ENCODE results near the gene TMEM59L.
"Not testable (repeated sequence)": the region's sequence is repeated elsewhere in the genome, so short reads cannot be mapped to it uniquely, and the experiment has no call there.

Gene TMEM59L

GRCh38 chr19:18594096-18594823, 18.4 kb upstream of the TMEM59L start:
- no peak for DNase-seq (ENCODE audit: low spot score)

- no peak for DNase-seq (ENCODE audit: low spot score)
These were observed 17.8 kb upstream of the TMEM59L start for GRCh38 chr19:18594824-18595373.

- no peak for DNase-seq (ENCODE audit: low spot score)
These were observed 17.2 kb upstream of the TMEM59L start for GRCh38 chr19:18595475-18595874.

- DNase-seq (ENCODE audit: low spot score): no peak
These were observed 15.9 kb upstream of the TMEM59L start for GRCh38 chr19:18596752-18597157.

GRCh38 chr19:18597809-18598660, 14.6 kb upstream of the TMEM59L start:
- no peak for DNase-seq (ENCODE audit: low spot score)

- DNase-seq (ENCODE audit: low spot score): no peak
These were observed 13.2 kb upstream of the TMEM59L start for GRCh38 chr19:18599485-18599884.

- DNase-seq (ENCODE audit: low spot score): not testable (repeated sequence)
These were observed 11.8 kb upstream of the TMEM59L start for GRCh38 chr19:18600692-18601397.

- DNase-seq (ENCODE audit: low spot score): no peak
These were observed 10.8 kb upstream of the TMEM59L start for GRCh38 chr19:18601875-18602274.

GRCh38 chr19:18603255-18603957, 9.3 kb upstream of the TMEM59L start:
- DNase-seq (ENCODE audit: low spot score): no peak

- DNase-seq (ENCODE audit: low spot score): no peak
These were observed 8.5 kb upstream of the TMEM59L start for GRCh38 chr19:18603958-18604819.

- no peak for DNase-seq (ENCODE audit: low spot score)
These were observed 7.9 kb upstream of the TMEM59L start for GRCh38 chr19:18604820-18605159.

GRCh38 chr19:18605196-18605545, 7.5 kb upstream of the TMEM59L start:
- no peak for DNase-seq (ENCODE audit: low spot score)

- DNase-seq (ENCODE audit: low spot score): no peak
These were observed 7.0 kb upstream of the TMEM59L start for GRCh38 chr19:18605546-18606280.

- no peak for DNase-seq (ENCODE audit: low spot score)
These were observed 6.1 kb upstream of the TMEM59L start, which contains the start of gene CRLF1 for GRCh38 chr19:18606281-18607225. Gene CRLF1, minus strand, starts transcription at chr19:18606799. Its CDS starts 143 bp downstream, at chr19:18606656.

GRCh38 chr19:18607226-18608101, 5.2 kb upstream of the TMEM59L start:
- DNase-seq (ENCODE audit: low spot score): no peak

- no peak for DNase-seq (ENCODE audit: low spot score)
These were observed 4.4 kb upstream of the TMEM59L start for GRCh38 chr19:18608102-18608804.

All from pons (tissue), 1 donor.